SK-N-MC (cell line): ENCODE results near the gene NFATC1.

Experiments
- EZH2 ChIP-seq: fragments of 200-600 bp; sonication (generic); IDR thresholded peaks from one replicate; pipeline ENCODE4 v1.6.1; 2017; ENCODE audit warnings: antibody characterized with exemption
- POLR2AphosphoS5 ChIP-seq: IDR thresholded peaks from 2 replicates; pipeline ENCODE4 v1.6.1; 2012; ENCODE audit warnings: mild to moderate bottlenecking, low read depth, low read length, borderline replicate concordance

DNA sequence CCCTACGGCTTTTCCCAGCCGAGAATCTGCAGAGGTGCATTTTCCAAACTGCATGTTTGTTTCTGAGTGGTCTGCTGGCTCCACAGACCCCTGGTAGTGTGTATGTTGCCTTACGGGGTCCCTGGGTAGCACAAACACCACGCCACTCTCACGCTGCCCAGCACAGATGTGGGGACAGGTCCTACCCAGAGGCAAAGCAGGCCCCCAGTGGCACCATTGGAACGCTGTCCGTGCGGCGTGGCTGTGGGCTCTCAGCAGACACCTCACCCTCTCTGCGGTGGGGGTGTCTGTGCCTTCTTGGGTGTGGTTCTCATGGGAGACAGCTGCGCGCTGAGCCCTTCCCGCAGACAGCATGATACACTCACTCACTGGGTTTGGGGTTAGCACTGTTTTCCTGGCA is 137.4 kb downstream of the NFATC1 start:
- no peak for TF ChIP-seq EZH2
- no peak for TF ChIP-seq POLR2AphosphoS5
